Smooth muscle cell (in vitro differentiated cells): ENCODE measurements around the gene STK32C. TPM values are rescaled to one million over a fixed set of nuclear protein-coding genes. Genes with fewer than 3 reads are reported as not detected.

Experiments used
- DNase-seq: peaks from one replicate; lab custom pipeline; 2025; ENCODE audit not compliant: unreplicated experiment; lab: John Stamatoyannopoulos, UW
- H2AFZ ChIP-seq: fragments of 200-600 bp; sonication (generic); 2 replicates; pipeline ENCODE4 v1.6.0; 2016; ENCODE audit warnings: antibody characterized with exemption, low read depth, mild to moderate bottlenecking
- H3F3A ChIP-seq: fragments of 200-600 bp; sonication (generic); 2 replicates; pipeline ENCODE4 v1.6.0; 2017; ENCODE audit warnings: antibody characterized with exemption, low read depth
- H3K27ac ChIP-seq: fragments of 200-600 bp; sonication (generic); 2 replicates; pipeline ENCODE4 v1.5.1; 2016; ENCODE audit warnings: low read depth, mild to moderate bottlenecking
- H3K27me3 ChIP-seq: fragments of 200-600 bp; sonication (generic); 2 replicates; pipeline ENCODE4 v1.6.1; 2016; ENCODE audit warnings: low read depth, mild to moderate bottlenecking
- H3K36me3 ChIP-seq: fragments of 200-600 bp; sonication (generic); 2 replicates; pipeline ENCODE4 v1.5.1; 2016; ENCODE audit warnings: low read depth
- H3K4me1 ChIP-seq: fragments of 200-600 bp; sonication (generic); 2 replicates; pipeline ENCODE4 v1.5.1; 2016; ENCODE audit warnings: low read depth
- H3K4me2 ChIP-seq: fragments of 200-600 bp; sonication (generic); 2 replicates; pipeline ENCODE4 v1.6.0; 2016; ENCODE audit warnings: mild to moderate bottlenecking
- H3K4me3 ChIP-seq: fragments of 200-600 bp; sonication (generic); 2 replicates; pipeline ENCODE4 v1.5.1; 2016; ENCODE audit warnings: mild to moderate bottlenecking
- H3K79me2 ChIP-seq: fragments of 200-600 bp; sonication (generic); 2 replicates; pipeline ENCODE4 v1.6.0; 2016; ENCODE audit warnings: low read depth, mild to moderate bottlenecking
- H3K9ac ChIP-seq: fragments of 200-600 bp; sonication (generic); 2 replicates; pipeline ENCODE4 v1.6.0; 2016; ENCODE audit warnings: low read depth
- H3K9me3 ChIP-seq: fragments of 200-600 bp; sonication (generic); replicated peaks from 2 replicates; pipeline ENCODE4 v1.5.1; 2016; ENCODE audit warnings: low read depth
- H4K20me1 ChIP-seq: fragments of 200-600 bp; sonication (generic); 2 replicates; pipeline ENCODE4 v1.6.0; 2016; ENCODE audit warnings: low read depth
- CTCF ChIP-seq: fragments of 200-600 bp; sonication (generic); IDR thresholded peaks from 2 replicates; pipeline ENCODE4 v1.5.1; 2017; ENCODE audit warnings: borderline replicate concordance, mild to moderate bottlenecking, antibody characterized with exemption; ENCODE audit not compliant: insufficient read depth, poor library complexity, severe bottlenecking
- WGBS: methylation state at CpG from one replicate; pipeline ENCODE4 v1.1.7; 2016; ENCODE audit warnings: low lambda C conversion rate; 5-methylcytosine and 5-hydroxymethylcytosine counted together
- polyA plus RNA-seq: library from polyadenylated mRNA; unstranded; fragments of >200 nt; fragmentation: Nextera tagmentation; extraction: Ambion mirVana; gene quantifications from 2 replicates; pipeline ENCODE4 v1.2.1, GENCODE V29; 2016
- total RNA-seq: library from RNA; depleted of rRNA; stranded (reverse); fragments of >200 nt; gene quantifications from 2 replicates; pipeline ENCODE4 v1.2.3, GENCODE V29; 2014

Gene STK32C
- total and polyA plus RNA-seq, 2 experiments from 2014 or later = 2.3 to 13.2 TPM

DNA sequence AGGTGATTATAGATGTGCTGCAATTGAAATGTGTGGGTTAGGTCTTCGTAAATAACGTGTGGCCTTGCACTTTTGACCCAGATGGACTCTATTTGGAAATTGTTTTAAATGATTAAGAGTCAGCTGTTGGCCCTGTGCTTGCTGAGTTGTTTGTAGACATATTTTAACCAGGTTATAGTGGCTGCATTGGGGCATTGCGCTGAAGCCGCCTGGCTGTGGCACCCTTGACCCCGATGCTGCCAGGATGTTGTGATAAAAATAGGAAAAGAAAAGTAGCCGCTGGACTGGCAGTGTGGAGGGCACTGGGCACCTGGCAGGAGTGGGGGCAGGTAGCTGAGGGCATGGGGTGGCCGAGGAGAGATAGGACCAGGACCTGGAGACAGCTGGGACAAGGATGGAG is 37.6 kb upstream of the STK32C start:
- over 99% methylated on average over 7 of the region's 7 CpGs for WGBS
- Histone ChIP-seq H4K20me1 (no peaks in the 10 kb centered on the region), H3K27me3 (no peaks in the 10 kb centered on the region), H3K4me1 (no peaks in the 10 kb centered on the region), H3K9me3 (no peaks in the 10 kb centered on the region), H2AFZ (no peak overlapping the region), H3F3A (no peaks in the 10 kb centered on the region), H3K9ac (no peak overlapping the region), H3K27ac (no peak overlapping the region), H3K79me2 (no peaks in the 10 kb centered on the region), H3K4me2 (no peak overlapping the region), H3K4me3 (no peak overlapping the region), H3K36me3 (no peaks in the 10 kb centered on the region)
- no peak for DNase-seq
- TF ChIP-seq CTCF = no peak

DNA sequence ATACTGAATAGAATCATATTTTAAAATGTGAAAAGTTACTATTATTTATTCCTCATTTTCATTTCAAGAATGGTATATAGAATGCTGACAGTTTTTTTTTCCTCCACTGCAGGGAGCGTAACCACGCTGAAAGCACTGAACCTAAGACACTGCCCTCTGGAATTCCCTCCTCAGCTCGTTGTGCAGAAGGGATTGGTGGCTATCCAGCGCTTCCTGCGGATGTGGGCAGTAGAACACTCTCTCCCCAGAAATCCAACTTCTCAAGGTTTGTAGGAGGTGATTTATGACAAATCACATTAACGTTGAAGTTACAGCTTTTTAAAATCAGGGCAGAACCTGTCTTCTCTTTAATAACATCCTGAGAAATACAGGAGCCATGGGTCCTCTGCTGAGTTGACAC is 36.6 kb upstream of the STK32C start:
- 87% methylated on average over 6 of the region's 6 CpGs for WGBS

GRCh38 chr10:132342553-132342952 is 34.8 kb upstream of the STK32C start:
- no peaks in the 10 kb centered on the region for H3K79me2 ChIP-seq
- no peaks in the 10 kb centered on the region for H3K36me3 ChIP-seq
- no peak for TF ChIP-seq CTCF
- no peaks in the 10 kb centered on the region for H3K4me1 ChIP-seq
- H2AFZ ChIP-seq = no peak overlapping the region
- no peak overlapping the region for H3K4me3 ChIP-seq
- no peaks in the 10 kb centered on the region for H3K27me3 ChIP-seq
- no peak overlapping the region for H3K9ac ChIP-seq
- H3K4me2 ChIP-seq = no peak overlapping the region
- no peaks in the 10 kb centered on the region for H3K9me3 ChIP-seq
- H4K20me1 ChIP-seq = no peaks in the 10 kb centered on the region
- H3K27ac ChIP-seq = no peak overlapping the region
- WGBS = 95% methylated on average over 7 of the region's 7 CpGs
- H3F3A ChIP-seq = no peaks in the 10 kb centered on the region
- no peak for DNase-seq

More for the DNA sequence above, 36.6 kb upstream of the STK32C start:
- no peak overlapping the region for H3K4me3 ChIP-seq
- no peak for TF ChIP-seq CTCF
- H3F3A ChIP-seq = no peaks in the 10 kb centered on the region
- no peaks in the 10 kb centered on the region for H3K4me1 ChIP-seq
- H4K20me1 ChIP-seq = no peaks in the 10 kb centered on the region
- no peak overlapping the region for H3K4me2 ChIP-seq
- H3K9me3 ChIP-seq = no peaks in the 10 kb centered on the region
- no peak overlapping the region for H2AFZ ChIP-seq
- no peaks in the 10 kb centered on the region for H3K79me2 ChIP-seq
- H3K27ac ChIP-seq = no peak overlapping the region
- no peak overlapping the region for H3K9ac ChIP-seq
- DNase-seq = no peak
- no peaks in the 10 kb centered on the region for H3K27me3 ChIP-seq
- no peaks in the 10 kb centered on the region for H3K36me3 ChIP-seq

DNA sequence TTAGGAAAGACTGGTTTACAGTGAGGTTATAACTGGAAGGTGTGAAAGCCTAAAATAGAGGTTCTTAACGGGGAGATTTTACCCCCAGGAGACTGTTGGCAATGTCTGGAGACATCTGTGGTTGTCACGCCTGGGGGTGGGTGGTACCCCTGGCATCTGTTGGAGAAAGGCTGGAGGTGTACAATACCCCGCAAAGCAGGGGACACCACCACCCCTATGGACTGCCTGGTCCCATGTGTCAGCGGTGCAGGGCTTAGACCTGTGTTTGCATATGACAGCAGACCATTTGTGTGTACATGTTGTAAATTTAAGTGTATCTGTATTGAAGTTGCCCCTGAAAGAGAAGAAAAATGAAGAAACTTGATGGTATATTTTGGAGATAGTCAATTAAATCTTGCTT is 34.0 kb upstream of the STK32C start:
- 96% methylated on average over 4 of the region's 4 CpGs for WGBS
- DNase-seq = no peak
- no peak overlapping the region for H3K9ac ChIP-seq
- H3K4me2 ChIP-seq = no peak overlapping the region
- H2AFZ ChIP-seq = no peak overlapping the region
- no peak overlapping the region for H3K4me3 ChIP-seq
- no peak overlapping the region for H3K27ac ChIP-seq
- H3K79me2 ChIP-seq = no peaks in the 10 kb centered on the region
- no peaks in the 10 kb centered on the region for H3K27me3 ChIP-seq
- no peak for TF ChIP-seq CTCF
- H3K4me1 ChIP-seq = no peaks in the 10 kb centered on the region
- no peaks in the 10 kb centered on the region for H4K20me1 ChIP-seq
- no peaks in the 10 kb centered on the region for H3K9me3 ChIP-seq
- no peaks in the 10 kb centered on the region for H3F3A ChIP-seq
- H3K36me3 ChIP-seq = no peaks in the 10 kb centered on the region
